Activated CD8-positive, alpha-beta T cell treated with anti-CD3 and anti-CD28 coated beads for 36 hours (primary cell): Measurements from ENCODE around the gene INAVA. TPM values are rescaled to one million over a fixed set of nuclear protein-coding genes. Genes with fewer than 3 reads are reported as not detected.

Source experiments
- ATAC-seq: fragments of 200-7000 bp; cut with Tn5 transposase; one replicate; pipeline ENCODE4 v1.10.0; 2021; ENCODE audit warnings: mild to moderate bottlenecking, moderate library complexity
- CTCF ChIA-PET: fragments of 350-600 bp; sonication (Branson Sonifier 250); formaldehyde crosslinking; loops from one replicate; lab custom pipeline; 2021; ENCODE audit warnings: antibody characterized with exemption; lab: Charles Lee
- POLR2A ChIA-PET: fragments of 350-600 bp; sonication (Branson Sonifier 250); formaldehyde crosslinking; loops from one replicate; lab custom pipeline; 2021; ENCODE audit warnings: antibody characterized with exemption; lab: Charles Lee
- DNase-seq: peaks from one replicate; pipeline ENCODE4 v3.0.0-alpha.2; 2020
- H3K27ac Mint-ChIP-seq: one replicate; pipeline ENCODE4 v1.8.0; 2021; ENCODE audit warnings: mild to moderate bottlenecking, mixed read lengths
- H3K27me3 Mint-ChIP-seq: one replicate; pipeline ENCODE4 v1.8.0; 2021; ENCODE audit warnings: mixed read lengths
- H3K36me3 Mint-ChIP-seq: one replicate; pipeline ENCODE4 v1.8.0; 2021; ENCODE audit warnings: low read depth, mixed read lengths
- H3K4me1 Mint-ChIP-seq: one replicate; pipeline ENCODE4 v1.8.0; 2021; ENCODE audit warnings: low read depth, mixed read lengths
- H3K4me3 Mint-ChIP-seq: one replicate; pipeline ENCODE4 v1.8.0; 2021; ENCODE audit warnings: mild to moderate bottlenecking, moderate library complexity, mixed read lengths
- H3K9me3 Mint-ChIP-seq: one replicate; pipeline ENCODE4 v1.8.0; 2021; ENCODE audit warnings: mixed read lengths
- CTCF ChIP-seq: fragments of 200-600 bp; IDR thresholded peaks from one replicate; pipeline ENCODE4 v1.8.0; 2022; ENCODE audit warnings: antibody characterized with exemption, mild to moderate bottlenecking
- intact Hi-C: fragments of 100-400 bp; cut with micrococcal nuclease; formaldehyde crosslinking; loops from one replicate; pipeline ENCODE4 v1.10.0; 2022
- total RNA-seq, 2 experiments: library from RNA; stranded (reverse); gene quantifications; one replicate each; pipeline ENCODE4 v1.2.3, GENCODE V29; 2021

Gene INAVA
- total RNA-seq, 2 experiments from 2014 or later, result not detected

GRCh38 chr1:200869753-200870391 lies 24.8 kb upstream of the INAVA start:
- intact Hi-C loops, result loop anchor here (5.0 kb wide), 1 partner anchor 37 kb away; no protein-coding TSS in a partner anchor
- DNase-seq, result peak; percentile 52
- Mint-ChIP-seq H3K27ac (no peak overlapping the region), H3K36me3 (no peaks in the 10 kb centered on the region), H3K4me3 (no peak overlapping the region), H3K9me3 (no peaks in the 10 kb centered on the region), H3K27me3 (peaks cover 36% of the 10 kb centered on the region), H3K4me1 (peaks cover 43% of the 10 kb centered on the region)
- POLR2A ChIA-PET, result no interaction called here
- TF ChIP-seq CTCF, result no peak
- peak; percentile 40 for ATAC-seq
- CTCF ChIA-PET, result no interaction called here

GRCh38 chr1:200872446-200873115 lies 22.1 kb upstream of the INAVA start, which contains the start of gene GPR25:
Gene GPR25 (plus strand): TSS chr1:200872981. CDS start chr1:200873038, 57 bp downstream.
- Mint-ChIP-seq H3K36me3 (no peaks in the 10 kb centered on the region), H3K27ac (no peak within 1 kb of the TSS), H3K9me3 (no peaks in the 10 kb centered on the region), H3K4me1 (peaks cover 36% of the 10 kb centered on the region), H3K4me3 (peak within 1 kb of the TSS; percentile 14), H3K27me3 (peaks cover 47% of the 10 kb centered on the region)
- intact Hi-C loops, result no loop called here
- DNase-seq (no peak), ATAC-seq (no peak)
- ChIA-PET POLR2A (interaction anchor here (1.0 kb wide), 1 partner anchor 29 kb away, joined by 3 read pairs; no protein-coding TSS in a partner anchor), CTCF (no interaction called here)
- no peak for TF ChIP-seq CTCF

- ChIA-PET CTCF (no interaction called here), POLR2A (interaction anchor here (1.0 to 1.3 kb wide), 2 partner anchors 15 to 29 kb away, joined by 3 to 7 read pairs; no protein-coding TSS in a partner anchor)
- intact Hi-C loops, result no loop called here
- H3K9me3 Mint-ChIP-seq, result no peaks in the 10 kb centered on the region
- H3K27ac Mint-ChIP-seq, result no peak overlapping the region
- no peak overlapping the region for H3K4me3 Mint-ChIP-seq
- no peak for ATAC-seq
- peaks cover 46% of the 10 kb centered on the region for H3K27me3 Mint-ChIP-seq
- no peak for TF ChIP-seq CTCF
- no peaks in the 10 kb centered on the region for H3K36me3 Mint-ChIP-seq
- H3K4me1 Mint-ChIP-seq, result peaks cover 41% of the 10 kb centered on the region
- DNase-seq, result no peak
Measured at GRCh38 chr1:200873116-200873670, 21.5 kb upstream of the INAVA start.

- Mint-ChIP-seq H3K36me3 (no peaks in the 10 kb centered on the region), H3K9me3 (no peaks in the 10 kb centered on the region), H3K27ac (no peak overlapping the region), H3K4me1 (peaks cover 45% of the 10 kb centered on the region), H3K4me3 (peak overlapping the region; percentile 14), H3K27me3 (peaks cover 47% of the 10 kb centered on the region)
- CTCF ChIA-PET, result interaction anchor here (1.0 kb wide), 1 partner anchor 17 kb away, joined by 4 read pairs; no protein-coding TSS in a partner anchor
- no peak for TF ChIP-seq CTCF
- peak; percentile 20 for DNase-seq
- POLR2A ChIA-PET, result interaction anchor here (1.3 kb wide), 1 partner anchor 14 kb away, joined by 7 read pairs; no protein-coding TSS in a partner anchor
- intact Hi-C loops, result no loop called here
- ATAC-seq, result no peak
Measured at GRCh38 chr1:200873671-200874397, 20.9 kb upstream of the INAVA start.
